NCI-H446 (cell line): ENCODE results near the gene MMP2.

Experiments used
- DNase-seq, 2 experiments: peaks; one replicate each; lab custom pipeline; 2025; lab: John Stamatoyannopoulos, UW

Gene MMP2

GRCh38 chr16:55513616-55514015 lies 34.6 kb downstream of the MMP2 start:
- DNase-seq: no peak

DNA sequence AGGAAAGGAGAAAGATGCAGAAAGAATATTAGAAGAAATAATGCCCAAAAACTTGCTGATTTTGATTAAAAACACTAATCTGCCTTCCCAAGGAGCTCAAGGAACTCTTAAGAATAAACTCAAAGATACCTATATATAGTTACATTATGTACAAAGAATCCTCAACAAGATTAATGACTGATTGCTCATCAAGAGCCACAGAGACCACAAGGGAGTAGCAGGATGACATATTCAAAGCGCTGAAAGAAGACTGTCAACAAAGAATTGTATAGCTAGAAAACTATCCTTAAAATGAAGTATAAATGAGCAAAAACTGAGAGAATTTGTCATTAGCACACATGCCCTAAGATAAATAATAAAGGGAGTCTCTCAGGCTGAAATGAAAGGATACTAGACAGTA lies 36.1 kb downstream of the MMP2 start:
- DNase-seq: no peak

DNA sequence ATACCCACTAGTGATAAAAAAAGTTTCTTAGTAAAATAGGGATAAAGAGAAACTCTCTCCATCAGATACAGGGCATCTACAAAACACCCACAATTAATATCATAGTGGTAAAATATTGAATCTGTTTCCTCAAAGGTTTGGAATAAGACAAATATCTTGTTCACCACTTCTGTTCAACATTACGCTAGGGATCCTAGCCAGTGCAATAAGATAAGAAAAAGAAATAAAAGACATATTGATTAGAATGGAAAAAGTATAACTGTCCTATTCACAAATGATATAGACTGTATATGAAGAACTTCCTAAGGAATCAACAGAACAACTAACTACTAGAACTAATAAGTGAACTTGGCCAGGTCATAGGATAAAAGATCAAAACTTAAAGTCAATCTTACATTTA lies 42.8 kb downstream of the MMP2 start:
- DNase-seq: no peak

- no peak for DNase-seq
Observed at GRCh38 chr16:55526441-55526840, 47.4 kb downstream of the MMP2 start.

DNA sequence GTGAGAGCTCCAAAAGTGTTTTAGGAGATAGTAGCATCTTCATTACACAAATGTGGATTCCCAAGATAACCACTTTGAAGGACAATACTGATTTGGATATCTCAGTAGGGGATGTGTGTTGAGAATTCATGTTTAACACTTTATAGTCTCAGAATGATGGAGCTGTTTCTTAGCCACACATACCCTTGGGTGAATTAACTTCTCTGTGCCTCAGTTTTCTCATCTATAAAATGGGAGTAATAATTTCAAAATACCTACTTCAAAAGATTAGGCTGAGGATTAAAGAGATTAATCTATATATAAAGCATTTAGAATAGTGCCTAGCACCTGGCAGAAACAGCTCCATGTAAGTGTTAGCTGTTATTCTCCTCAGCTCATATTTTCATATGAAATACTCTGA lies 48.9 kb downstream of the MMP2 start:
- DNase-seq: no peak

- no peak for DNase-seq
Observed at GRCh38 chr16:55529018-55529417, 50.0 kb downstream of the MMP2 start.

DNA sequence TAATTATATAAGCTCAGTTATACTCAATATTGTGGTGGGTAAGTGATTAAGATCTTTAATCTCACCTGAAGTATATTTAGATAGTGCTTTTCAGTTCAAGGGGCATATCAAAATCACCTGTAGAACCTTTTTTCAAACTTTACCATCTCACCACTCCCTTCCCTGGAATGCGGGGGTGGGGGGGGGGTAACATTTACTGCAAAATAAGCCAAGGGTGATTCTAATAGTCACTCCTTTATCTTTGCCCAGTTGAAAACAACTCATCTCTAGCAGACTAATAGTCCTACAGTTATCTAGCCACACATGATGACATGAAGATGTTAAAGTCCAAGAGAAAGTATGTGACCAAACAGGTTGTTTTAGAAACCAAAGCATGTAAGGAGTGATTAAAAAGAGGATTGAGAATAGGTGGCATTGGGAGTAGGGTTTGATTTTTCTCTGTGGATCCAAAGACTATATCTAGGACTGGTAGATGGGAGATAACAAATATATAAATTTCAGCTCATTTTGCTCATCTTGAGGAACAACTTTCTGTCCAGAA lies 51.4 kb downstream of the MMP2 start:
- no peak for DNase-seq

DNA sequence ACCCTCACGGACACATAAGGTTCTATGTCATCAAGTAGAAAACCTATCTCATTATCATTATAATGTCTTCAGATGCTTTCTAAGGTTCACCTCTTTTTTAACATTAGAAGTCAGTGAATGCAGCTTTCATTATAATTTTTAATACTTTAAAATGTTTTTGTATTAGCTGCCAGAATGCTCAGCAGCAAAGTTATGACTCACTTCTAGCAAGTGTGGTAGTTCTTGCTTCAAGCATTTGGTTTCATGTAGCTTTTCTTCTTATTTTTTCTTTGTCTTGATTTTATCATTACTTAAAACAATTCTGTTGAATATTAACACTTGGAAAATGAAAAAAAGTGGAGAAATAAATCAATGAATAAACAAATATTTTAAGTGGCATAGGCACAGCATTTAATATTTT lies 53.2 kb downstream of the MMP2 start:
- DNase-seq: no peak

DNA sequence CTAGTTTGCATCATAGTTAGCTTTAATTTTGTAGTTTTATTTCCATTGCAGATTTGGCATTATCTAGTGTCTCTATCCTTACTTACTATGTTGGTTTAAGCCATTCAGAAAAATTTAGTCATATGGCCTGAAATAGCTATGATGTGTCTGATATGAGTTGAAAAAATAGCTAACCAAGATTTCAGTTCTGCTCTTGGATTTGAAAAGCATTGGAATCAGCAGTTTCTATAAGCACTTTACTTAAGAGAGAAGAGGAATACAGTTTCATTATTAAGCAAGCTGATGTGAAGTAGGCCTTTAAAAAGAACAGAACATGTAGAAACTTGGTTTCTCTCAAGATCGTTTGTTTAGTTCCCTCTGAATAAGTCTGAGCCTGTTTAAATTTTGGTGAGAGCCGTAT lies 55.8 kb downstream of the MMP2 start:
- DNase-seq: no peak

- no peak for DNase-seq
Observed at GRCh38 chr16:55539049-55539448, 60.1 kb downstream of the MMP2 start.

DNA sequence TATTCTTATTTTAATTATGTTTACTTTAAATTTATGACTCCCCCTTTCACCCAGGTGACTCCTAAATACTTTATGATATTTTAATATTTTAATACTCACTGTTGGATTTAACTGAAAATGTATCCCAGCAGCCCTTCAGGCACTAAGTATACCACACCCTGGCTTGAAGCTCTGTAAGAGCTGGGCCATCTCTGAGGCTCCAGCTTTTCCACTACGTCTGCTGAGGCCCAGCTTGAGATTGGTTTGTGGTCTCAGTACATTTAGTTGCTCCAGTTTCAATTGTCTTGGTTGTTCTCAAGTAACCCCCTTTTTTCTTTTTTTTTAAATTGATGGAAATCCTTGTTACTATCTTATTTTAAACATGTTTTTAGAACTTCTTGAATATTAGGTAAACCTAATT lies 60.5 kb downstream of the MMP2 start:
- DNase-seq: no peak

DNA sequence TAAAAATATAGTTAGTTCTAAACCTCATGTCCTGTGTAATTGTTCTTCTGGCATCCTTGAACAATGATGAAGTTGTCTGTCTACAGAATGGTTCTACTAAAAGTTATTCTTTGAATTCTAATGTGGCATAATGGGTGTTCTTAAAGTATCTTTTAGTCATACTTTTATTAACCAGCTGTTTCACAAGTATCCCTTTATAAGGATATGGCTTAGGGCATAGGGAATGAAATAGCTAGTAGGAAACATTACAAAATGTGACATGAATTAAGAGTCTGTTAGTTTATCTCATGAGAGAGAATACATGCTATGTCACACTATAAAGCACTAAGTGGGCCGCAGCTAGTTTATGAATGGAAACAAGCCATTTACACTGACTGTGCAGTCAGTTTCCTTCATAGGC lies 61.2 kb downstream of the MMP2 start:
- DNase-seq: no peak

DNA sequence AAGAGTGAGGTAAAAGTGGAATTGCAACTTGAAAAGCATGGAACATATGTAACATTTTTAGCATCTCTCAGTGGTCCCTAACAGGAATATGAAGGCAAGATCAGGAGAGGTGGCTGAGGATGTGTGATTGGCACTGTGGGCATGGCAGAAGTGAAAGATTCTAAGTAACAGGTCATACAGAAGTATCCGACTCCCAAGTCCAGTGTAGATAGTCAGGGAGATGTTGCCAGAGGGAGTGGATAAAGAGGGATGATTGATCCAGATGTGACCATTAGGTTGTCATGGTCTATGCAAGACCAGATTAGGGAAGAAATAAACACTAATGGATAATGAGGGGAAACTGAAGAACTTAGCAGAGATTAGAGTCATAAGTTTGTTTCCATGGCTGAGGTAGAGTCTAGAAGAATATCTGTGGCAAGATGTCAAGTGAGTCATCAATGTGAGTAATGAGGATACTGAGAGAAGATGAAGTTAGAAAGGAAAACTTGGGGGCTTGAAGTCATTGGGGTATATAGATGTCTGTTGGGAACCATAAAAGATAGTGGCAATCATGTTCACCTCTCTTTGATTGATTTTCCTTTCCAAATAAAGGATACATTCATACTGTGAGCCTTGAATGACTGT lies 63.6 kb downstream of the MMP2 start:
- DNase-seq: no peak

DNA sequence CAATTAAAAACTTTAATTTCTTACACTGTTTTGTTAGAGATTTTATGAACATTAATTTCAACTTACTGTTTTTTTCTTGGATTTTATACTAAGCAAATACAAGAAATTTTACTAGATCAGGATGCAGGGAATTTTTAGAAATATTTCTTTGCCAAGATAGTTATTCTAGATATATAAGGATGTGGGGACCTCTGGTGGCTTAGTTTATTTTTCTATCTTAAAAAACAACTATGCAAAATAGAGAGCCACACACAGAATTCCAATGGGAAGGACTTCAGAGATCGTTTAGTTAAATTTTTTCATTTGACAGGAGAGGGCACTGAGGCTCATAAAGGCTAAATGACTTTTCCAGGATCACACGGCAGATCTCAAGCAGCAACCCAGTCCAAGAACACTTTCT lies 64.5 kb downstream of the MMP2 start:
- DNase-seq: peak in 1 of 2 experiments; percentile 21

- DNase-seq: no peak
Observed at GRCh38 chr16:55552621-55553020, 73.6 kb downstream of the MMP2 start.

DNA sequence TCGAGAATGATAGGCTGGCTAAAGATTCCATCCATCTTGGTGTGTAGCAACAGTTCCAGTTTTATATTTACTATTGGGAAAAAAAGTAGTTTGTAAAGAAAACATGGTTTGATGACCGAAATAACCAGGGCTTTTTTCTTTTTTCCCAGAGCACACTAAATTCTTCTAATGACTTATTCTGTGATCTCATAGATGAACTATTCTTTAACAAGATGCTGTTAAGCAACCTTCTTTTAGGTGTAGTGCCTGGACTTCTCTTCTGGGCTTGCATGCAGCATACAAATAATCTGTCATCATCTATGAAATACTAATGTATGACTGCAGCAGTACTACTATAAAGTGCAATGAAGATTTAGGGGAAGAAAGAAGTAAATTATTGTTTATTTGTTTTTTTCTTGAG lies 76.4 kb downstream of the MMP2 start:
- DNase-seq: no peak
